Mucosa of rectum (tissue), 2 donors: Measurements from ENCODE around the gene RCCD1.

Source experiments
- H3K27ac ChIP-seq, 2 donors: one replicate each; pipeline ENCODE4 v1.7.0; 2013; ENCODE audit warnings: inconsistent platforms in 2 of 2, low read depth in 2 of 2, low read length in 2 of 2
- H3K27me3 ChIP-seq, 2 donors: one replicate each; pipeline ENCODE4 v1.7.0; 2013; ENCODE audit warnings: low read length in 2 of 2; ENCODE audit not compliant: control insufficient read depth in 2 of 2, insufficient read depth in 2 of 2
- H3K36me3 ChIP-seq, 2 donors: one replicate each; pipeline ENCODE4 v1.7.0; 2013; ENCODE audit warnings: low read length in 2 of 2; ENCODE audit not compliant: control insufficient read depth in 2 of 2, insufficient read depth in 2 of 2
- H3K4me1 ChIP-seq, 2 donors: one replicate each; pipeline ENCODE4 v1.7.0; 2013; ENCODE audit warnings: low read length in 2 of 2, mild to moderate bottlenecking in 1 of 2; ENCODE audit not compliant: control insufficient read depth in 2 of 2, insufficient read depth in 2 of 2
- H3K4me3 ChIP-seq, 2 donors: one replicate each; pipeline ENCODE4 v1.7.0; 2013; ENCODE audit warnings: low read length in 2 of 2
- H3K9ac ChIP-seq, 2 donors: one replicate each; pipeline ENCODE4 v1.7.0; 2013; ENCODE audit warnings: low read length in 2 of 2, low read depth in 1 of 2, mild to moderate bottlenecking in 1 of 2
- H3K9me3 ChIP-seq, 2 donors: one replicate each; pipeline ENCODE4 v1.7.0; 2013; ENCODE audit warnings: low read length in 2 of 2; ENCODE audit not compliant: control insufficient read depth in 2 of 2
- donor health status: healthy.
- donor health status: Normal muscosa, but diverticular disease.

The RCCD1 gene

GRCh38 chr15:90911302-90911623 lies 43.4 kb upstream of the RCCD1 start:
- H3K9me3 ChIP-seq: no peaks in the 10 kb centered on the region
- H3K27me3 ChIP-seq: no peaks in the 10 kb centered on the region
- H3K9ac ChIP-seq: no peak overlapping the region
- no peaks in the 10 kb centered on the region for H3K4me1 ChIP-seq
- peaks cover 78 to 81% of the 10 kb centered on the region in 2 donors for H3K36me3 ChIP-seq
- H3K4me3 ChIP-seq: no peak overlapping the region
- H3K27ac ChIP-seq: no peak overlapping the region

GRCh38 chr15:90911906-90912769 lies 42.5 kb upstream of the RCCD1 start:
- H3K27me3 ChIP-seq: no peaks in the 10 kb centered on the region
- H3K4me1 ChIP-seq: no peaks in the 10 kb centered on the region
- no peak overlapping the region for H3K4me3 ChIP-seq
- H3K27ac ChIP-seq: no peak overlapping the region
- peaks cover 78 to 81% of the 10 kb centered on the region in 2 donors for H3K36me3 ChIP-seq
- no peak overlapping the region for H3K9ac ChIP-seq
- H3K9me3 ChIP-seq: no peaks in the 10 kb centered on the region

GRCh38 chr15:90912770-90913075 lies 42.0 kb upstream of the RCCD1 start:
- Histone ChIP-seq H3K9me3 (no peaks in the 10 kb centered on the region), H3K27me3 (no peaks in the 10 kb centered on the region), H3K36me3 (peaks cover 78 to 81% of the 10 kb centered on the region in 2 donors), H3K4me1 (no peaks in the 10 kb centered on the region), H3K9ac (no peak overlapping the region), H3K27ac (no peak overlapping the region), H3K4me3 (no peak overlapping the region)

- Histone ChIP-seq H3K9me3 (no peaks in the 10 kb centered on the region), H3K27ac (no peak overlapping the region), H3K4me1 (no peaks in the 10 kb centered on the region), H3K4me3 (no peak overlapping the region), H3K27me3 (no peaks in the 10 kb centered on the region), H3K36me3 (peaks cover 83 to 86% of the 10 kb centered on the region in 2 donors), H3K9ac (no peak overlapping the region)
Observed at GRCh38 chr15:90913398-90913944, 41.2 kb upstream of the RCCD1 start.

- Histone ChIP-seq H3K4me1 (no peaks in the 10 kb centered on the region), H3K9ac (no peak overlapping the region), H3K36me3 (peaks cover 87 to 88% of the 10 kb centered on the region in 2 donors), H3K9me3 (no peaks in the 10 kb centered on the region), H3K4me3 (no peak overlapping the region), H3K27ac (no peak overlapping the region), H3K27me3 (no peaks in the 10 kb centered on the region)
Observed at GRCh38 chr15:90914305-90915080, 40.2 kb upstream of the RCCD1 start.

GRCh38 chr15:90915216-90915807 lies 39.4 kb upstream of the RCCD1 start:
- Histone ChIP-seq H3K4me3 (no peak overlapping the region), H3K4me1 (no peaks in the 10 kb centered on the region), H3K9ac (no peak overlapping the region), H3K36me3 (peaks cover 91 to 92% of the 10 kb centered on the region in 2 donors), H3K27ac (peak overlapping the region in 1 of 2 donors; percentile 52), H3K9me3 (no peaks in the 10 kb centered on the region), H3K27me3 (no peaks in the 10 kb centered on the region)

GRCh38 chr15:90915808-90916440 lies 38.8 kb upstream of the RCCD1 start:
- Histone ChIP-seq H3K36me3 (peaks cover 91% of the 10 kb centered on the region in 2 donors), H3K27ac (peak overlapping the region in 1 of 2 donors; percentile 52), H3K9me3 (no peaks in the 10 kb centered on the region), H3K4me3 (no peak overlapping the region), H3K9ac (no peak overlapping the region), H3K4me1 (no peaks in the 10 kb centered on the region), H3K27me3 (no peaks in the 10 kb centered on the region)

GRCh38 chr15:90916461-90916860 lies 38.2 kb upstream of the RCCD1 start:
- H3K4me1 ChIP-seq: no peaks in the 10 kb centered on the region
- H3K27me3 ChIP-seq: no peaks in the 10 kb centered on the region
- no peak overlapping the region for H3K9ac ChIP-seq
- H3K4me3 ChIP-seq: no peak overlapping the region
- peaks cover 90 to 91% of the 10 kb centered on the region in 2 donors for H3K36me3 ChIP-seq
- peak overlapping the region in 1 of 2 donors; percentile 52 for H3K27ac ChIP-seq
- no peaks in the 10 kb centered on the region for H3K9me3 ChIP-seq

GRCh38 chr15:90917569-90917968 lies 37.1 kb upstream of the RCCD1 start:
- no peak overlapping the region for H3K9ac ChIP-seq
- H3K27ac ChIP-seq: no peak overlapping the region
- H3K4me1 ChIP-seq: no peaks in the 10 kb centered on the region
- H3K27me3 ChIP-seq: no peaks in the 10 kb centered on the region
- no peaks in the 10 kb centered on the region for H3K9me3 ChIP-seq
- H3K4me3 ChIP-seq: no peak overlapping the region
- H3K36me3 ChIP-seq: peaks cover 79 to 80% of the 10 kb centered on the region in 2 donors
